PC-9 (cell line): ENCODE data around the gene ZFPM1. TPM values are rescaled to one million over a fixed set of nuclear protein-coding genes. Genes with fewer than 3 reads are reported as not detected.

ENCODE experiments used
- BruUV-seq: library from RNA; stranded (reverse); fragments of 400-500 nt; replicated peaks from 2 replicates; lab custom pipeline; 2021; lab: Mats Ljungman, UMichigan
- CTCF ChIA-PET: fragments of 300-600 bp; sonication (Branson Sonifier 250); formaldehyde crosslinking; loops from one replicate; lab custom pipeline; 2022; ENCODE audit warnings: antibody characterized with exemption; lab: Charles Lee
- POLR2A ChIA-PET: fragments of 300-600 bp; sonication (Branson Sonifier 250); formaldehyde crosslinking; loops from one replicate; lab custom pipeline; 2022; ENCODE audit warnings: antibody characterized with exemption; ENCODE audit not compliant: unreplicated experiment; lab: Charles Lee
- DNase-seq, 2 experiments: peaks; one replicate each; pipeline versions ENCODE4 v3.0.0 to v3.0.0-alpha.2; 2015 to 2022; ENCODE audit warnings: mixed read lengths in 1 of 2
- H2AFZ ChIP-seq: fragments of 200-600 bp; sonication (generic); 2 replicates; pipeline ENCODE4 v1.8.1; 2017; ENCODE audit warnings: antibody characterized with exemption
- H3F3A ChIP-seq: fragments of 200-600 bp; sonication (generic); 2 replicates; pipeline ENCODE4 v1.8.1; 2017; ENCODE audit warnings: antibody characterized with exemption, mild to moderate bottlenecking, low read depth; ENCODE audit not compliant: insufficient read depth
- H3K27ac ChIP-seq: fragments of 200-600 bp; sonication (generic); 2 replicates; pipeline ENCODE4 v1.6.1; 2016; ENCODE audit warnings: mixed run types
- H3K27me3 ChIP-seq: fragments of 200-600 bp; sonication (generic); 2 replicates; pipeline ENCODE4 v1.6.1; 2016; ENCODE audit warnings: low read depth, mixed run types; ENCODE audit not compliant: insufficient read depth
- H3K36me3 ChIP-seq: fragments of 200-600 bp; sonication (generic); 2 replicates; pipeline ENCODE4 v1.6.1; 2016; ENCODE audit warnings: low read depth, mixed run types
- H3K4me1 ChIP-seq: fragments of 200-600 bp; sonication (generic); replicated peaks from 2 replicates; pipeline ENCODE4 v1.6.1; 2016; ENCODE audit warnings: mixed run types; ENCODE audit not compliant: insufficient read depth
- H3K4me2 ChIP-seq: fragments of 200-600 bp; sonication (generic); 2 replicates; pipeline ENCODE4 v1.6.1; 2017; ENCODE audit warnings: mixed run types
- H3K4me3 ChIP-seq: fragments of 200-600 bp; sonication (generic); 2 replicates; pipeline ENCODE4 v1.6.1; 2016; ENCODE audit warnings: mixed run types
- H3K79me2 ChIP-seq: fragments of 200-600 bp; sonication (generic); 2 replicates; pipeline ENCODE4 v1.6.1; 2017; ENCODE audit warnings: low read depth, mixed run types
- H3K9me2 ChIP-seq: fragments of 200-600 bp; sonication (generic); 2 replicates; pipeline ENCODE4 v1.8.1; 2017; ENCODE audit warnings: mild to moderate bottlenecking; ENCODE audit not compliant: insufficient read depth
- H3K9me3 ChIP-seq: fragments of 200-600 bp; sonication (generic); 2 replicates; pipeline ENCODE4 v1.8.1; 2016; ENCODE audit warnings: low read depth; ENCODE audit not compliant: insufficient read depth
- H4K20me1 ChIP-seq: fragments of 200-600 bp; sonication (generic); 2 replicates; pipeline ENCODE4 v1.8.1; 2017; ENCODE audit not compliant: insufficient read depth
- CTCF ChIP-seq: fragments of 200-600 bp; sonication (generic); conservative IDR thresholded peaks from 2 replicates; pipeline ENCODE4 v1.6.1; 2017; ENCODE audit warnings: mixed run types, antibody characterized with exemption, mild to moderate bottlenecking, moderate library complexity
- EZH2 ChIP-seq: fragments of 200-600 bp; sonication (generic); IDR thresholded peaks from 2 replicates; pipeline ENCODE4 v1.8.0; 2017; ENCODE audit warnings: antibody characterized with exemption, low read depth
- intact Hi-C: fragments of 100-400 bp; cut with micrococcal nuclease; formaldehyde crosslinking; loops from one replicate; pipeline ENCODE4 v1.10.0; 2022; ENCODE audit not compliant: unreplicated experiment
- total RNA-seq: library from RNA; stranded (reverse); gene quantifications from 2 replicates; pipeline ENCODE4 v1.2.3, GENCODE V29; 2021

Gene ZFPM1
- total RNA-seq, 1 experiment from 2014 or later: 19.7 TPM

GRCh38 chr16:88436796-88437195 is 16.3 kb upstream of the ZFPM1 start:
- H3K9me2 ChIP-seq: no peaks in the 10 kb centered on the region
- H2AFZ ChIP-seq: no peak overlapping the region
- ChIA-PET POLR2A (no interaction called here), CTCF (no interaction called here)
- no peaks in the 10 kb centered on the region for H3F3A ChIP-seq
- no peak overlapping the region for H3K27ac ChIP-seq
- no peaks in the 10 kb centered on the region for H3K4me1 ChIP-seq
- no peaks in the 10 kb centered on the region for H3K79me2 ChIP-seq
- intact Hi-C loops: no loop called here
- H3K9me3 ChIP-seq: no peaks in the 10 kb centered on the region
- no peak for TF ChIP-seq EZH2
- no peaks in the 10 kb centered on the region for H3K27me3 ChIP-seq
- no peak for DNase-seq
- H4K20me1 ChIP-seq: no peaks in the 10 kb centered on the region
- no TSS peak for BruUV-seq
- no peak overlapping the region for H3K4me2 ChIP-seq
- no peak overlapping the region for H3K4me3 ChIP-seq
- H3K36me3 ChIP-seq: no peaks in the 10 kb centered on the region

DNA sequence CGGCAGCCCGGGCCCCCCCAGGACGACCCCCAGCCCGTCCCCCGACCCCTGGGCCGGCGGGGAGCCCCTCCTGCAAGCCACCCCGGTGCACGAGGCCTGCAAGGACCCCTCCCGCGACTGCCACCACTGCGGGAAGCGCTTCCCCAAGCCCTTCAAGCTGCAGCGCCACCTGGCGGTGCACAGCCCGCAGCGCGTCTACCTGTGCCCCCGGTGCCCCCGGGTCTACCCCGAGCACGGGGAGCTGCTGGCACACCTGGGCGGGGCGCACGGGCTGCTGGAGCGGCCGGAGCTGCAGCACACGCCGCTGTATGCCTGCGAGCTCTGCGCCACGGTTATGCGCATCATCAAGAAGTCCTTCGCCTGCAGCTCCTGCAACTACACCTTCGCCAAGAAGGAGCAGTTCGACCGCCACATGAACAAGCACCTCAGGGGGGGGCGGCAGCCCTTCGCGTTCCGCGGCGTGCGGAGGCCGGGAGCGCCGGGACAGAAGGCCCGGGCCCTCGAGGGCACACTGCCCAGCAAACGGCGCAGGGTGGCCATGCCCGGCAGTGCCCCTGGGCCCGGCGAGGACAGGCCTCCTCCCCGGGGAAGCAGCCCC is 15.6 kb upstream of the ZFPM1 start:
- no peaks in the 10 kb centered on the region for H3F3A ChIP-seq
- H3K9me3 ChIP-seq: no peaks in the 10 kb centered on the region
- TF ChIP-seq EZH2 (no peak), CTCF (peak; percentile 89)
- H3K9me2 ChIP-seq: no peaks in the 10 kb centered on the region
- no peaks in the 10 kb centered on the region for H3K27me3 ChIP-seq
- no peak overlapping the region for H3K4me2 ChIP-seq
- intact Hi-C loops: no loop called here
- peak in 1 of 2 experiments; percentile 30 for DNase-seq
- H3K27ac ChIP-seq: no peak overlapping the region
- H3K36me3 ChIP-seq: no peaks in the 10 kb centered on the region
- no peaks in the 10 kb centered on the region for H4K20me1 ChIP-seq
- no peak overlapping the region for H2AFZ ChIP-seq
- H3K79me2 ChIP-seq: no peaks in the 10 kb centered on the region
- ChIA-PET POLR2A (no interaction called here), CTCF (interaction anchor here (0.7 to 1.0 kb wide), 4 partner anchors 12 to 736 kb away, joined by 3 to 7 read pairs (median 4); no protein-coding TSS in a partner anchor)
- no peaks in the 10 kb centered on the region for H3K4me1 ChIP-seq
- no peak overlapping the region for H3K4me3 ChIP-seq
- BruUV-seq: no TSS peak

DNA sequence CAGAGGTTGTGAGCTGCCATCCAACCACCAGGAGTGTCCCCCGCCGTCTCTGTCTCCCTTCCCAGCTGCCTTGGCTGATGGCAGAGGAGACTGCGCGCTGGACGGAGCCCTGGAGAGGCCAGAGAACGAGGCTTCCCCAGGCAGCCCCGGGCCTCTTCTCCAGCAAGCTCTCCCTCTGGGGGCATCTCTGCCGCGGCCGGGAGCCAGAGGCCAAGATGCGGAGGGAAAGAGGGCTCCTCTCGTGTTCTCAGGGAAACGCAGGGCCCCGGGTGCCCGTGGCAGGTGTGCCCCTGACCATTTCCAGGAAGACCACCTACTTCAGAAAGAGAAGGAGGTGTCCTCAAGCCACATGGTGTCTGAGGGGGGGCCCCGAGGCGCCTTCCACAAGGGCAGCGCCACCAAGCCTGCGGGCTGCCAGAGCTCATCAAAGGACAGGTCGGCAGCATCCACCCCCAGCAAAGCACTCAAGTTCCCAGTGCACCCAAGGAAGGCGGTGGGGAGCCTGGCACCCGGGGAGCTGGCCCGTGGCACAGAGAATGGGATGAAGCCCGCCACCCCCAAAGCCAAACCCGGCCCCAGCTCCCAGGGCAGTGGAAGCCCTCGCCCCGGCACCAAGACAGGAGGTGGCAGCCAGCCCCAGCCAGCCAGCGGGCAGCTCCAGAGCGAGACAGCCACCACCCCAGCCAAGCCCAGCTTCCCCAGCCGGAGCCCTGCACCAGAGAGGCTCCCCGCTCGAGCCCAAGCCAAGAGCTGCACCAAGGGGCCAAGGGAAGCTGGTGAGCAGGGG is 14.8 kb upstream of the ZFPM1 start:
- CTCF ChIA-PET: interaction anchor here (0.6 to 1.0 kb wide), 2 partner anchors 151 to 183 kb away, joined by 3 read pairs; no protein-coding TSS in a partner anchor
- Histone ChIP-seq H3K9me3 (no peaks in the 10 kb centered on the region), H3K4me2 (no peak overlapping the region), H3K27me3 (no peaks in the 10 kb centered on the region), H3K27ac (no peak overlapping the region), H3K36me3 (no peaks in the 10 kb centered on the region), H2AFZ (no peak overlapping the region), H3K4me1 (no peaks in the 10 kb centered on the region), H3F3A (no peaks in the 10 kb centered on the region), H3K4me3 (no peak overlapping the region), H3K79me2 (no peaks in the 10 kb centered on the region), H4K20me1 (no peaks in the 10 kb centered on the region), H3K9me2 (no peaks in the 10 kb centered on the region)
- BruUV-seq: no TSS peak
- intact Hi-C loops: no loop called here
- TF ChIP-seq CTCF: no peak
- TF ChIP-seq EZH2: no peak
- DNase-seq: no peak
- POLR2A ChIA-PET: no interaction called here
